ENCODE results near the gene RRM1.

DNA sequence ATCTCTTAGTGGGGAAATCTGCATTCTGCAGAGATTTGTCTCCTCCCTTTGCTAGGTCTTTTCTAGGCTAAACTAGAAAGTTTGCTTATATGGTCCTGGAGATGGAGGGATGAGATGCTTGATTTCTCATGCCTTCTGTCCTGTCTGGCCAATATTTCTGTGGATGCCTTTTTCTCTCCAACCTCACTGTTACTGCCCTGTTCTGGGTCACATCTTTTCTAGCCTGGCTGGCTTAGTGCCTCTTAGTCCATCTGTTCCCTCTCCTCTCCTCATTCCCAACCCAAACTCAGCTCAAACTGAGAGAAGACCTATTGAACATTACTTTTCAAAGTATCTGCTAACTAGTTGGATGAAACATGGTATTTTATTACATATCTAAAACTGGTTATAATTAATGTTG, 62.0 kb downstream of the RRM1 start:
- TF ChIP-seq RAD21 (CRISPR knock-in tag; conservative IDR thresholded peaks at IDR 0.05 in 1 of 2, IDR thresholded peaks at IDR 0.05 in 1 of 2) (no peak), TAF15 (IDR thresholded peaks at IDR 0.05; ENCODE audit: low read depth, low read length) (no peak), FOXP1 (CRISPR knock-in tag; IDR thresholded peaks at IDR 0.05) (no peak), EP300 (IDR thresholded peaks at IDR 0.05; ENCODE audit: low read length) (no peak), TEAD1 (CRISPR knock-in tag; IDR thresholded peaks at IDR 0.05) (no peak), ELK1 (CRISPR knock-in tag; IDR thresholded peaks at IDR 0.05) (no peak), THRAP3 (IDR thresholded peaks at IDR 0.05; ENCODE audit: borderline replicate concordance) (no peak)
- TF ChIP-seq, protein P1, sequence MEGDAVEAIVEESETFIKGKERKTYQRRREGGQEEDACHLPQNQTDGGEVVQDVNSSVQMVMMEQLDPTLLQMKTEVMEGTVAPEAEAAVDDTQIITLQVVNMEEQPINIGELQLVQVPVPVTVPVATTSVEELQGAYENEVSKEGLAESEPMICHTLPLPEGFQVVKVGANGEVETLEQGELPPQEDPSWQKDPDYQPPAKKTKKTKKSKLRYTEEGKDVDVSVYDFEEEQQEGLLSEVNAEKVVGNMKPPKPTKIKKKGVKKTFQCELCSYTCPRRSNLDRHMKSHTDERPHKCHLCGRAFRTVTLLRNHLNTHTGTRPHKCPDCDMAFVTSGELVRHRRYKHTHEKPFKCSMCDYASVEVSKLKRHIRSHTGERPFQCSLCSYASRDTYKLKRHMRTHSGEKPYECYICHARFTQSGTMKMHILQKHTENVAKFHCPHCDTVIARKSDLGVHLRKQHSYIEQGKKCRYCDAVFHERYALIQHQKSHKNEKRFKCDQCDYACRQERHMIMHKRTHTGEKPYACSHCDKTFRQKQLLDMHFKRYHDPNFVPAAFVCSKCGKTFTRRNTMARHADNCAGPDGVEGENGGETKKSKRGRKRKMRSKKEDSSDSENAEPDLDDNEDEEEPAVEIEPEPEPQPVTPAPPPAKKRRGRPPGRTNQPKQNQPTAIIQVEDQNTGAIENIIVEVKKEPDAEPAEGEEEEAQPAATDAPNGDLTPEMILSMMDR (IDR thresholded peaks at IDR 0.05 in 2 of 3, conservative IDR thresholded peaks at IDR 0.05 in 1 of 3; ENCODE audit: insufficient read depth in 2 of 3, low read depth in 1 of 3, low read length in 3 of 3), result no peak
